ENCODE measurements around the gene CAVIN3.

GRCh38 chr11:6283453-6284023 is 36.8 kb downstream of the CAVIN3 start:
- no peak for TF ChIP-seq CTCF (IDR thresholded peaks at IDR 0.05)
- TF ChIP-seq POLR2A (IDR thresholded peaks at IDR 0.05), result no peak
- TF ChIP-seq POLR2AphosphoS5 (IDR thresholded peaks at IDR 0.05), result no peak
